Measurements from ENCODE around the gene OXTR.

The OXTR gene

DNA sequence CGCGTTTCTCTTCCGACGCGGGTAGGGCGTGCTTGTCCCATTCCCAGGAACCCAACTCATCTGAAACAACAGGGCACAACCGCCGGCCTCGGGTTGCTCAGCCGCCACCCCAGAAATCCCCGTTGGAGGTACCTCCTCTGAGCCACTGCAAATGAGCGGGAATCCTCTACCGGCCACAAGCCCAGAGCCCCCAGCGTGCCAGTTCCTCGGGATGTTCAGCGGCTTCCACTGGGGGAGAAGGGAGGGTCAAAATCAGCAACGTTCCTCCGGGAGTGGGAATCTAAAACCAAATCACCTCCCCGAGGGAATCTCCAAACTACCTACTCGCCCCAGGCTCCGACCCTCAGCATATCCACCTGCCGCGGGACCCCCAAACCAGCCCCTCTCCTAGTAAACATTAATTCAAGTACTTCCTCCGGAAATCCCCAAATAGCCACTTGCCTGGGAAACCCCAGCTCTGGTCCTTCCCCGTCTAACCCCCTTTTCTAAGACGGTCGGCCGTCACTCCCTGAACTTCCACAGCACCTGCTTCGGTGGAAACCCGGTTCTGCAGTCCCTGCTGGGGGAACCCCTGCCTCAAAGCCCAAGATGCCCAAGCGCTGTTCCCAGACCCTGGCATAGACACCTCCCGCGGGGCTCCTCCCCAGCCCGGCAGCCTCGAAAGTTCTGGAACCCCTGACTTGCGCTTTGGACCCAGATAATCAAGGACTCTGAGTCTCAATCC is 887 bp downstream of the OXTR start:
- no peak for TF ChIP-seq CTCF (IDR thresholded peaks at IDR 0.05; ENCODE audit: poor library complexity, severe bottlenecking)
- Histone ChIP-seq H3K4me3 (ENCODE audit: severe bottlenecking) (peak overlapping the region; percentile 19), H3K27ac (ENCODE audit: poor library complexity, severe bottlenecking) (no peak overlapping the region), H3K4me1 (ENCODE audit: insufficient read depth, poor library complexity, severe bottlenecking) (no peaks in the 10 kb centered on the region), H3K9me3 (ENCODE audit: severe bottlenecking) (no peaks in the 10 kb centered on the region), H3K36me3 (ENCODE audit: low read depth) (no peaks in the 10 kb centered on the region), H3K27me3 (ENCODE audit: insufficient read depth, poor library complexity, severe bottlenecking) (peaks cover 10% of the 10 kb centered on the region)
- DNase-seq (ENCODE audit: low spot score) (no peak), ATAC-seq (ENCODE audit: low read depth) (no peak; the same call in 2 of the 3 replicates)

GRCh38 chr3:8767667-8768363 is 1.6 kb downstream of the OXTR start:
- DNase-seq (ENCODE audit: low spot score): no peak

DNA sequence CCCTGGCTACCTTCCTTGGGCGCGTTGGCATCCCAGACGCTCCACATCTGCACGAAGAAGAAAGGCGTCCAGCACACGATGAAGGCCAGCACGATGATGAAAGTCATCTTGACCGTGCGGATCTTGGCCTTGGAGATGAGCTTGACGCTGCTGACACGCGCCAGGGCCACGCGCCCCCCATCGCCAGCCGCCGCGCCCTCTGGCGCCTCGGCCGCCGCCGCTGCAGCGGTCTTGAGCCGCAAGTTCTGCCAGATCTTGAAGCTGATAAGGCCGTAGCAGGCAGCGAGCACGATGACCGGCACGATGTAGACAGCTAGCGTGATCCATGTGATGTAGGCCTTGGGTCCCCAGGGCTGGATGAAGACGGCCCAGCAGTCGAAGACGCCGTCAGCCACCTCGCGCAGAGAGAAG is 2.2 kb downstream of the OXTR start:
- no peak for ATAC-seq (ENCODE audit: low read depth)
- no peak for DNase-seq (ENCODE audit: low spot score)
- Histone ChIP-seq H3K4me3 (ENCODE audit: severe bottlenecking) (no peak overlapping the region), H3K36me3 (ENCODE audit: low read depth) (no peaks in the 10 kb centered on the region), H3K9me3 (ENCODE audit: severe bottlenecking) (no peaks in the 10 kb centered on the region), H3K4me1 (ENCODE audit: insufficient read depth, poor library complexity, severe bottlenecking) (no peaks in the 10 kb centered on the region), H3K27ac (ENCODE audit: poor library complexity, severe bottlenecking) (no peak overlapping the region), H3K27me3 (ENCODE audit: insufficient read depth, poor library complexity, severe bottlenecking) (peaks cover 10% of the 10 kb centered on the region)
- no peak for TF ChIP-seq CTCF (IDR thresholded peaks at IDR 0.05; ENCODE audit: poor library complexity, severe bottlenecking)

More at GRCh38 chr3:8767667-8768363, 1.6 kb downstream of the OXTR start:
- Histone ChIP-seq H3K36me3 (ENCODE audit: low read depth) (no peaks in the 10 kb centered on the region), H3K4me1 (ENCODE audit: insufficient read depth, poor library complexity, severe bottlenecking) (no peaks in the 10 kb centered on the region), H3K27me3 (ENCODE audit: insufficient read depth, poor library complexity, severe bottlenecking) (peaks cover 10% of the 10 kb centered on the region), H3K4me3 (ENCODE audit: severe bottlenecking) (no peak overlapping the region), H3K9me3 (ENCODE audit: severe bottlenecking) (no peaks in the 10 kb centered on the region), H3K27ac (ENCODE audit: poor library complexity, severe bottlenecking) (no peak overlapping the region)
- peak; percentile 48 for TF ChIP-seq CTCF (IDR thresholded peaks at IDR 0.05; ENCODE audit: poor library complexity, severe bottlenecking)
- ATAC-seq (ENCODE audit: low read depth): peak; percentile 29

DNA sequence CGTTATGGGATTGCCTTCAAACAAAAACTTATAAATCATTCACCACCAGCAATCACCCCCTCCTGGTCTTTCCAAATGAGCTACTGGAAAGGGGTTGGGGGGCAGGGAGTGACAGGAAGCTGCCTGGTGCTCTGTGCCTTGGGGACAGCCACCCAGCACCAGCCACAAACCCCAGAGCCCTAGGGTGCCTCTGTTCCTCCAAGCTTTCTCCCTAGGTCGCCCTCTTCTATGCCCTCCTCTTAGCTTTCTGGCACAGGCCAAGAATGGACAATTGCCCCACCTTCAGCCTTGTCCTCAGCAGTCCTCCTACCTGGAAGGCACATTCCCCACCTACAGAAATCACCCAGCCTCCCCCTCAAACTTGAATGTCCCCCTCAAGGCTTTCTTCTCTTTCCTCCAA is 3.3 kb downstream of the OXTR start:
- Histone ChIP-seq H3K27me3 (ENCODE audit: insufficient read depth, poor library complexity, severe bottlenecking) (peaks cover 10% of the 10 kb centered on the region), H3K4me1 (ENCODE audit: insufficient read depth, poor library complexity, severe bottlenecking) (no peaks in the 10 kb centered on the region), H3K27ac (ENCODE audit: poor library complexity, severe bottlenecking) (no peak overlapping the region), H3K9me3 (ENCODE audit: severe bottlenecking) (no peaks in the 10 kb centered on the region), H3K4me3 (ENCODE audit: severe bottlenecking) (no peak overlapping the region), H3K36me3 (ENCODE audit: low read depth) (no peaks in the 10 kb centered on the region)
- DNase-seq (ENCODE audit: low spot score) (no peak), ATAC-seq (ENCODE audit: low read depth) (no peak)
- no peak for TF ChIP-seq CTCF (IDR thresholded peaks at IDR 0.05; ENCODE audit: poor library complexity, severe bottlenecking)

DNA sequence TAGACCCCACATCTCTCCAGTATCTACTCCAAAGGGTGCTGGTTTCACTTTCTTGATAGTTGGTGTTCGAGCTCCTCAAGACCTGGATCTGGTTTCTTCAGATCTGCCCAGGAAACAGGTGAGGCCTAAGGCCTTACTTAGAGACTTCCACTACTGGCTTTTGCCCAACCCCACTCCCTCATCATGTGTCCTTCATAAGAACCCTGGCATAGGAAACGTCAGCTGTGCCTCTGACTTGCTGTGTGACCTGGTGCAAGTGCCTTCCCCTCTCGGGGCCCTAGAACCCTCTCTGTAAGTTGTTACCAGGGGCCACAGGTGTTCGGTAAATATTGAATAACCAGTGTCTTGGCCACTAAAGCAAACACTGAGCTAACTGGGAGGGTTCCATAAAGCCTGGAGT is 3.9 kb downstream of the OXTR start:
- no peak overlapping the region for H3K27ac ChIP-seq (ENCODE audit: poor library complexity, severe bottlenecking)
- no peak for TF ChIP-seq CTCF (IDR thresholded peaks at IDR 0.05; ENCODE audit: poor library complexity, severe bottlenecking)
- DNase-seq (ENCODE audit: low spot score): no peak
- H3K36me3 ChIP-seq (ENCODE audit: low read depth): no peaks in the 10 kb centered on the region
- peaks cover 10% of the 10 kb centered on the region for H3K27me3 ChIP-seq (ENCODE audit: insufficient read depth, poor library complexity, severe bottlenecking)
- ATAC-seq (ENCODE audit: low read depth): no peak
- no peaks in the 10 kb centered on the region for H3K9me3 ChIP-seq (ENCODE audit: severe bottlenecking)
- H3K4me1 ChIP-seq (ENCODE audit: insufficient read depth, poor library complexity, severe bottlenecking): no peaks in the 10 kb centered on the region
- no peak overlapping the region for H3K4me3 ChIP-seq (ENCODE audit: severe bottlenecking)

Data from RWPE2 (cell line).